GM18517 (cell line): ENCODE results near the gene BAZ1B.
"Not testable (repeated sequence)": the region's sequence is repeated elsewhere in the genome, so short reads cannot be mapped to it uniquely, and the experiment has no call there.

Experiments used
- ATAC-seq: cut with Tn5 transposase; IDR thresholded peaks from one replicate; pipeline ENCODE4 v1.9.1; 2021; ENCODE audit warnings: mild to moderate bottlenecking, moderate library complexity; ENCODE audit not compliant: unreplicated experiment

BAZ1B gene

GRCh38 chr7:73522105-73522872 is at the start of gene BAZ1B:
Gene BAZ1B, minus strand, starts transcription at chr7:73522293. Its CDS starts 360 bp downstream, at chr7:73521933.
- peak; percentile 80 for ATAC-seq

- ATAC-seq: no peak
Measured at GRCh38 chr7:73570977-73571376, 48.9 kb upstream of the BAZ1B start.

- no peak for ATAC-seq
Measured at GRCh38 chr7:73570521-73570920, 48.4 kb upstream of the BAZ1B start.

- no peak for ATAC-seq
Measured at GRCh38 chr7:73569042-73569608, 47.0 kb upstream of the BAZ1B start.

- no peak for ATAC-seq
Measured at GRCh38 chr7:73567846-73568685, 46.0 kb upstream of the BAZ1B start.

- no peak for ATAC-seq
Measured at GRCh38 chr7:73567140-73567539, 45.0 kb upstream of the BAZ1B start.

GRCh38 chr7:73566431-73566830 is 44.3 kb upstream of the BAZ1B start:
- ATAC-seq: not testable (repeated sequence)

GRCh38 chr7:73565675-73566340 is 43.7 kb upstream of the BAZ1B start:
- ATAC-seq: no peak

GRCh38 chr7:73560109-73560835 is 38.2 kb upstream of the BAZ1B start:
- no peak for ATAC-seq

- ATAC-seq: peak; percentile 19
Measured at GRCh38 chr7:73557397-73558257, 35.5 kb upstream of the BAZ1B start, which contains the start of gene BCL7B. Gene BCL7B, minus strand, starts transcription at chr7:73557690. Its CDS starts 112 bp downstream, at chr7:73557578.

- peak; percentile 86 for ATAC-seq
Measured at GRCh38 chr7:73557108-73557396, 35.0 kb upstream of the BAZ1B start.

GRCh38 chr7:73556208-73557107 is 34.4 kb upstream of the BAZ1B start:
- no peak for ATAC-seq

- ATAC-seq: no peak
Measured at GRCh38 chr7:73555411-73555982, 33.4 kb upstream of the BAZ1B start.

- not testable (repeated sequence) for ATAC-seq
Measured at GRCh38 chr7:73550093-73550492, 28.0 kb upstream of the BAZ1B start.

- ATAC-seq: no peak
Measured at GRCh38 chr7:73549176-73549575, 27.1 kb upstream of the BAZ1B start.

- ATAC-seq: no peak
Measured at GRCh38 chr7:73547841-73548240, 25.7 kb upstream of the BAZ1B start.

- ATAC-seq: no peak
Measured at GRCh38 chr7:73544678-73545077, 22.6 kb upstream of the BAZ1B start.

GRCh38 chr7:73541722-73542121 is 19.6 kb upstream of the BAZ1B start:
- ATAC-seq: no peak
